Stimulated activated CD4-positive, alpha-beta T cell treated with anti-CD3 and anti-CD28 coated beads, Interleukin-15, amount 100 ng/mL, for 24 hours (primary cell): ENCODE data around the gene AGPAT1.
"Not testable (repeated sequence)": the region's sequence is repeated elsewhere in the genome, so short reads cannot be mapped to it uniquely, and the experiment has no call there.

ENCODE experiments used
- DNase-seq: peaks from one replicate; pipeline ENCODE4 v3.0.0-alpha.2; 2020

Gene AGPAT1, protein sequence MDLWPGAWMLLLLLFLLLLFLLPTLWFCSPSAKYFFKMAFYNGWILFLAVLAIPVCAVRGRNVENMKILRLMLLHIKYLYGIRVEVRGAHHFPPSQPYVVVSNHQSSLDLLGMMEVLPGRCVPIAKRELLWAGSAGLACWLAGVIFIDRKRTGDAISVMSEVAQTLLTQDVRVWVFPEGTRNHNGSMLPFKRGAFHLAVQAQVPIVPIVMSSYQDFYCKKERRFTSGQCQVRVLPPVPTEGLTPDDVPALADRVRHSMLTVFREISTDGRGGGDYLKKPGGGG

DNA sequence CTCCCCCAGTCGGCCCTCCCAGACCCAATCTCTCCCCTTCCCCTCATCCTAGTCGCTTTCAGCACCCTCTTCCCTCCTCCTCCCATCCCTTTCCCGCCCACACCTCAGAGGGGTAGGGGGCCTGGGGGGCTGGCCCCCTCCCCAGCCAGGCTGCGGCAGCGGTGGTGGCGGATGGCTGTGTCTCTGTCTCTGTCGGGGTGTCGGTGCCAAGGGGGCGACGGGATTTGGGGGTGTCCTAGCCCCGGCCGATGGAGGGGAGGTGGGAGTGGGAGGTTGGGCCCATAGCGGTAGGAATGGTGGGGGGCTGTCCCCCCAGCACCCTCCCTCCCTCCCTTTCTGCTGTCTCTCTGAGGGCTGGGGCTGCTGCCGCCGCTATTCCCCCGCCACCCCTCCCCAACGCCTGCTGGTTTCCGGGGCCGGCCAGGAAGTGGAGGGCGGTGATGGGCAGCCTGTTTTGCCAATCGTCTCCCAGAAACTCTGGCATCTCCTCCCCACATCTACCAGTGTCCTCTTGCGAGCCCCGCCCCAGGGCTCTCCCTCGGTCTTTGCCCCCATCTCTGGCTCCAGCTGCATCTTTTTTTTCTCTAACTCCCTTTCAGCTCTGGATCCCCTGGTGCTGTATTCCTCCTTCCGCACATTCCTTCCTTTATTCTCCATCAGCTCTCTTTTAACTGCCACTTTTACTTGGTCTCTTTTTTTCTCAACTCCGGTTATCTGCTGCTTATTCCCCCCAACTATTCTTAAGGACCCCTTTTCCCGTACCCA, at the start of gene AGPAT1:
AGPAT1 (minus strand) TSS at position 374 of the 765 bp plus-strand sequence. CDS start 4,588 bp downstream, outside the sequence.
- DNase-seq, result peak; percentile 98

DNA sequence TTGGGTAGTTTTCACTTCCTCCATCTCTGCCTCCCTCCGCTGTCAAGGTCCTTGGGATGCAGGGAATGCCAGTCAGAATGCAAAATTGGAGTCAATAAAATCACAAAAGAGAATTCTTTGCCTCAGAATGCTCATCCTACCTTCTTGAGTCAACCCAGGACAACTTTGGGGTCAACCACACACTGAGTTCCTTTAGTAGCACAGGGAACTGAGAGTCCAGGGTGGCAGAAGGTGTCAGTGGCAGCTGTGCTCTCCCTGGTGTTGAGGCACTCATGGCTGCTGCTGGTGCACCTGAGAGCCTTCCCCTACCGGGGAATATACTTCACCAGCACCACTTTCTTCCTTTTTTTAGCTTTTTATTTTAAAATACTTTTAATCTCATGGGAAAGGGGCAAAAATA, 48.8 kb upstream of the AGPAT1 start:
- no peak for DNase-seq

DNA sequence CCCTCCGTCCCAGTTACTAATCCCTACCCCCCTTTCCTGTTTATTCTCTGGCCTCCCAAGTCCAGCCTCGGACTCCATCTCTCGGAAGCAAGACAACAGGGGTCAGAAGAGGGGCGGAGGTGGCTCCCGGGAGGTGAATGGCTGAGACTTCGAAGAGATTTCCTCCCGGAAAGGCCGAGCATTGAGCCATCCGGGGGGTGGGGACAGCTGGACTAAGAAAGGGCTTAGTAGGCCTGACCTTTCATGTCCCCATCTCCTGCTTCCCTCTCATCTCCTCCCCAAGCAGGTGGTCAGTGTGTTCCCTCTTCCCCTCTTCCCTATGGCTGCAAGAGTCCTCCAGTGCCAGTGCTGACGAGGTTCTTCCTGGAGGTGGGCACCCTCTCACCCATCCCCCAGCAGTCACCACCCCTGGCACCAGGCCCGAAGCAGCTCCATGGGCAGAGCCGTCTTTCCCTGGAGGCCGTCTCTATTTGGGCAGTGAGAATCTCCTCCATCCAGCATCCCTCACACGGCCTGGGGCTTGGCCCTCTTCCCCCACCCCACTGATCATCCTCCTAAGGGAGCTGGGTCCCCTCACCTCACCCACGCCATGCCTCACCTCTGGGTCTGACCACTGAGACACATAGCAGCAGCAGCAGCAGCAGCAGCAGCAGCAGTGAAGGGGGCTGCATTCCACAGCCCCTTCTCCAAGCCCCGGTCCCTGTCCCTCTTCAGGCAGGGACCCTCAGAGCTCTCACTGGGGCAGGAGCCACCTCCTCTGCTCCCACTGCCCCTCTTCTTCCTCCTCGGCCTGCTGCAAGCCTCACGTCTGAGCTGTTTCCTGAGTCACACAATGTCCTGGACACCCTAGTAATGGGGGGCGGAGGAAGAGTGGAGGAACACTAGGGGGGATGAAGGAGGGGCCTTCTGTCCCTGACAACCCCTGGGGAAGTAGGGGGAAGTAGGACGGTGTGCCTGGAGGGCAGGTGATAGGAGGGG, 47.7 kb upstream of the AGPAT1 start, which contains the start of gene NOTCH4:
NOTCH4 (minus strand) TSS at position 810 of the 978 bp plus-strand sequence; CDS start at position 671, 139 bp downstream.
- no peak for DNase-seq

DNA sequence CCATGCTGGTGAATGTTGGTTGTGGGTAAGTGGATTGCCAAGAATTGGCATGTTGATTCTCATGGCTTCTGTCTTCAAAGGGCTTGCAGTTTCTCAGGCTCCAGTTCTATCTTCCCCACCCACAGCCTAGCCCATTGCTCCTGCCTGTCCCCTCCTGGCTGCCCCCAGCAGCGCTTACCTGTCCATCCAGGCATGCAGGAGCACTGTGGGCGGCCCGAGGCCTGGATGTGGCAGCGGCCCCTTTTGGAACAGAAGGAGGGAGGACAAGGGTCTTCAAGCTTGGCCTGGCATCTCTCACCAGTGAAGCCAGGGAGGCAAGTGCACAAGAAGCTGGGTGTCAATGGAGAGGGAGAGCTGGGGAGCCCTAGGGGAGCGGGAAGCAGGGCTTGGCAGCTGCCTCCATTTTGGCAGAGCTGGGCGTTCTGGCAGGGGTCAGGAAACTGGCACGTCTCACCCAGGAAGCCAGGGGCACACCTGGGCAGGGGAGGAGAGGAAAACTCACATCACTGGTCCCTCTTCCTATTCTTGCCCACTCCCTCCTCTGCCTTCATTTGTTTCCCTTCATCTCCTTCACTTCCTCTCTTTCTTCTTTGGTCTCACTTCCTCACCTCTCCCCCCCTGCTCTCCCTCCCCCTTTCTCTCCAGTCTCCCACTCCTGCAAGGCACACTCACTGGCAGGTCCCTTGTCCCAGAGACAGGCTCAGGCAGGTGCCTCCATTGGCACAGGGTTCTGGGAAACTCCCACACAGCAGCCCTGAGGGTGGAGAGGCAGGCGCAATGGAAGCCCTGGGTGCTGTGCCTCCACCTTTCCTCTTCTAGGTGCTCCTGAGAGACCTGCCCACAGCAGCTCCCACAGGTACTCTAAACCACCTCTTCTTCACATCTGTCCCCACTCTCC, 46.7 kb upstream of the AGPAT1 start:
- no peak for DNase-seq

DNA sequence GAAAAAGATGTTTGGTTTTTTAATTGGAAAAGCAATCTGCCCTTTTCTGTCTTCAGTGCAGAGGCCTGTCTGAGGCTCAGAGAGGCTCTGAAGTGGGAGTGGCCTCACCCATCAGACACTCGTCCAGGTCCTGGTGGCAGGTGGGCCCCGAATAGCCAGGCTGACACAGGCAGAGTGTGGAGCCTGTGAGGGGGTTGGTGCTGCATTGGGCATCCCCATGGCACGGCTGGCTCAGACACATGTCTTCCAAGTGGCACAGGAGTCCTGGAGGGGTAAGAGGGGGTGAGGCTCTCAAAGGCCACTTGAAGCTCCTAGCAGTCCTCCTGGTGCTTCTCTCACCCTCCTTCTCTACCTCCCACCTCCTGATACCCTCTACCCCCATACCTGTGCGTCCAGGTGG, 44.1 kb upstream of the AGPAT1 start:
- no peak for DNase-seq

DNA sequence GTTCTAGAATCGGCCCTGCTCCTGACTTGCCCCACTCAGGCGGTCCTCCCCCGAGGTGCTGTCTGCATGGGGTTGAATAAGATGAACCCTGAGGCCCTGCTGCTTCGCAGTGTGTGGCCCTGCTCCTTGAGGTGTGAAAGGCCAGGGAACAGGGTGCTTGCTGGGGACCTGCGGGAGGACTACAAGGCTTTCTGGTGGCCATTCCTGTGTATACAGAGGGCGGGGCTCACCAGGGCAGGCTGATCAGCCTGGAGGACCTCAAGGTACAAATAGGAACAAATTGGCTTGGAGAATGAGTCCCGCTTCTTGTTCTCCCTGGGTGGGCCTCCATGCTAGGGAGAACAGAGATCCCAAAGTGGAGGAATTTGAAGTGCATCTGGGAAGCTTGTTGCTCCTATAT, 42.3 kb upstream of the AGPAT1 start:
- DNase-seq, result no peak

DNA sequence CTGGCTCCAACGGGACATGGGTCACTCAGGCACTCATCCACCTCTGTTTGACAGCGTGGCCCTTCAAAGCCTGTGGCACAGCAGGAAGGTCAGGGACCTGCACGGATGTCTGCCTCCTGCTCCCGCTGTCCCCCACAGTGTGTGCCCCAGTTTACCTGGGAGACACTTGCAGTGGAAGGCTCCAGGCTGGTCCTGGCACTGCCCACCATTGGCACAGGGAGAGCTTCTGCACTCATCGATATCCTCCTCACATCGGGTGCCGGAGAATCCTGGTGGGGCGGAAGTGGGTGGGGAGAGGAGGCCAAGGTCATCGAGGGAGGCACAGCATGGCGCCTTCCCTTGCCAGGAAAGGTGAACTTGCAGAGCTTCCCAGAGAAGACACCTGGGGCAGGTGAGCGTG, 41.1 kb upstream of the AGPAT1 start:
- no peak for DNase-seq

DNA sequence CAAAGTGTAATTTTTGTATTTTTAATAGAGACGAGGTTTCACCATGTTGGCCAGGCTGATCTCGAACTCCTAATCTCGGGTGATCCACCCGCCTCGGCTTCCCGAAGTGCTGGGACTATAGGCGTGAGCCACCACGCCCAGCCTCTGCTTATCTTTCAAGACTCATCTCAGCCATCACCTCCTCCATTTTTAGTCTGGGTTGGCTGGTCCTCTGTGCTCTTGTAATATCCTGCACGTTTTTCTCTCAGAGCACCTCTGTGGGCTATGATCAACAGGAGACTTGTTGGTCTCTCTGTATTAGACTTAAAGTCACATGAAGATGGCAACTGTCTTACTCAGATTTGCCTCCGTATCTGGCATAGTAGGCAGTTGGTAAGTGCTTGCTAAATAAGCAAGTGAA, 40.4 kb upstream of the AGPAT1 start:
- DNase-seq, result no peak

DNA sequence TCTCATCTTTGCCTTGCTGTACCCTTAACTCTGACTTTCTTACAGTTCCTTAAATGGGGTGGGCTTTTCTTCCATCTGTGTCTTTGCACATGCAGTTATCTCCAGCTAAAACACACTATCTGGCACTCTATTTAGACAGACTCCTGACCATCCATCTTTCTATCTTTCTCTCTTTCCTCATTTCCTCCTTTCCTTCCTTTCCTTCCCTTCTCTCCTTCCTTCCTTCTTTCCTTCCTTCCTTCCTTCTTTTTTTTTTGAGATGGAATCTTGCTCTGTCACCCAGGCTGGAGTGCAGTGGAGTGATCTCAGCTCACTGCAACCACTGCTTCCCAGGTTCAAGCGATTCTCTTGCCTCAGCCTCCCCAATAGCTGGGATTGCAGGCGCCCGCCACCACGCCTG, 39.7 kb upstream of the AGPAT1 start:
- DNase-seq, result no peak

DNA sequence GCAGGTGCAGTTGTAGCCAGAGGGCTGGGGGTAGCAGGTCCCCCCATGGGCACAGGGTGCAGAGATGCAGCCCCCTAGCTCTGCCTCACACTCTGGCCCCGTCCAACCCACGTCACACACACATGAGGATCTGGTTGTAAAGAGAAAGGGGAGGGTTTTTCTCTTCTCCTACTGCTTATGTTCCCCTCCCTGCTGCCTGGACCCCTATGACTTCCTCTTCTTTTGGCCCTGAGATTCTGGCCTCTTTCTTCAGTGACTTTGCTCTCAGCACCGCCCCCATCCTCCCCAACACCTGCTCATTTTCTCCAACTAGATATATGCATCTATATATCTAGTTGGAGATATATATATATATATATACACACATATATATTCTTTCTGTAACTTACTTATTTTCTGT, 38.2 kb upstream of the AGPAT1 start:
- no peak for DNase-seq

DNA sequence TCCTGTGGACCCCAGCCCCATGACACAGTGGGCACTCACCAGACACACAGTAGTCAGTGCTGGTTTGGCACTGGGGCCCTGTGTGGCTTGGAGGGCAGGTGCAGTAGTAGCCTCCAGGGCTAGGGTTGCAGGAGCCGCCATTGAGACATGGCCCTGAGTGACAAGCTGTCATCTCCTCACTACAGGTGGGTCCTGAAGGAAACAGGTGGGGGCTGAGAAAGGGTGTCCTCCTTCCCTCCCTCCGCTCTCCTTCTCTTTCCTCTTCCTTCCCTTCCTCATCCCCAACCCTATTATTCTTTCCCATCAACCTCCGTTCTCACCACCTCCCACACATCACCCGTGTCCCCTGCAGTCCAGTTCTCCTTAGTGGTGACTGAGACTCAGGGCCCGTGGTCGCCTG, 37.8 kb upstream of the AGPAT1 start:
- no peak for DNase-seq

DNA sequence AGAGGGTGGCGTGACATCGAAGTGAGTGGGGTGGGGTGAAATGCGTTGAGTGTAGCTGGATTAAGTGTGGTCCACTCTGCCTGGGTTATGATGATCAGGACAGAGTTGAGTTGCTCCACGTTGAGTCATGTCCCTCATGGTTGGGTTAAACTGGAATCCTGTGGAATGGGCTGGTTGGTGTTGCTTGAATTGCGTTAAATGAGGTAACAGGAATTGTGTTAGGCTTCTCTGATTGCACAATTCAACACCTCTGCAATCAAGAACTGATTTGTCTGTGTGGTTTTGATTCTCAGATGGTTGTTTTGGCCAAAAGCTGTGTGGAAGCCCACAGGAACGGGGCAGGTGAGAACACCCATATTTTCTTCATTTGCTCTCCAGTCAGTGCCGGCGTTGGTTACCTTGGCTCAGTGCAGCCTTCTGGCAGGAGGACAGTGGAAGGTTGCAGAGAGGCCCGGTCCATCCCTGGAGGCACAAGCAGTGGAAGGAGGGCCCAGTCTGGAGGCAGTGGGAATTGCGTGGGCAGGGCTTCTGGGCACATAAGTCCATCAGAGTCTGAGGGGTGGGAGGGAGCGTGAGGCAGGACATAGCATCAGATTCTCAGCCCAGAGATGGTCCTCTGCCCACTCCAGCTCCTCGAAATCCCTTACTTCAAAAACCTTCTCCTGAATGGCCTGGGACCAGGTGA, 36.3 kb upstream of the AGPAT1 start:
- DNase-seq, result no peak

DNA sequence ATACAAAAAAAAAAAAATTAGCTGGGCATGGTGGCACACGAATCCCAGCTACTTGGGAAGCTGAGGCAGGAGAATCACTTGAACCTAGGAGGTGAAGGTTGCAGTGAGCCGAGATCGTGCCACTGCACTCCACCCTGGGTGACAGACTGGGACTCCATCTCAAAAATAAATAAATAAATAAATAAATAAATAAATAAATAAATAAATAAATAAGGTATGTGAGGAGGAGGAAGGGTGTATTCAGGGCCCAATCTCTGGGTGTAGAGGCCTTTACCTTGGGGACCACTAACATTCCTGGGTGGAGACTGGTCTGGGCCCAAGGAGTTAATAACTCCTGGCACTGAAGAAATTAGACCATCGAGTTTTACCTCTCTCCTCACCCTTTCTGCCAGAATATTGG, 35.5 kb upstream of the AGPAT1 start:
- not testable (repeated sequence) for DNase-seq

DNA sequence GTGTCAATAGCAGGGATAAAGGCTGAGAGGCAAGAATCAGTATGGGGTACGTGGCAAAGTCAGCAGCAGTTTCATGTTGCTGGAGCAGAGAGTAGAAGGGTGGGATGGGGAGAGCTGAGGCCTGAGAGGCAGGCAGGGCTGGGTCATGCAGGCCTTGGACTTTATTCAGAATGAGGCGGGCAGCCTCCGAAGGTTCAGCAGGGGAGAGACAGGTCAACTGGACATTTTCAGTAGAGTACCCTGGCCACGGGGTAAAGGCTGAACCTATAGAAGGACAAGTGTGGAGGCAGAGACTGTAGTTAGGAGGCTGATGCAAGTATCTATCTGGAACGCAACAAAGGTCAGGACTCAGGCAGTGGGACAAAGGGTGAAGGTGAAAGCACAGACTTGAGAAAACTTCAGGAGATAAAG, 34.3 kb upstream of the AGPAT1 start:
- DNase-seq, result no peak

DNA sequence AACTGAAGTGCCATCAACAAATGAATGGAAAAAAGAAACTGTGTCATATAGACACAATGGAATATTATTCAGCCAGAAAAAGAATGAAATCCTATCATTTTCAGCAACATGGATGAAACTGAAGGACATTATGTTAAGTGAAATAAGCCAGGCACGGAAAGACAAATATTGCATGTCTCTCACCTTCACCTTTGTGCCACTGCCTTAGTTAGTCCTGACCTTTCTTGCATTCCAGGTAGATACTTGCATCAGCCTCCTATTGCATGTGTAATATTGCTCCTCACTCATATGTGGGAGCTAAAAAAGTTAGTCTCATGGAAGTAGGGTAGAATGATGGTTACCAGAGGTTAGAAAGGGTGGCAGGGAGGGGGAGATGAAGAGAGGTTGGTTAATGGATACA, 33.1 kb upstream of the AGPAT1 start:
- DNase-seq, result no peak

DNA sequence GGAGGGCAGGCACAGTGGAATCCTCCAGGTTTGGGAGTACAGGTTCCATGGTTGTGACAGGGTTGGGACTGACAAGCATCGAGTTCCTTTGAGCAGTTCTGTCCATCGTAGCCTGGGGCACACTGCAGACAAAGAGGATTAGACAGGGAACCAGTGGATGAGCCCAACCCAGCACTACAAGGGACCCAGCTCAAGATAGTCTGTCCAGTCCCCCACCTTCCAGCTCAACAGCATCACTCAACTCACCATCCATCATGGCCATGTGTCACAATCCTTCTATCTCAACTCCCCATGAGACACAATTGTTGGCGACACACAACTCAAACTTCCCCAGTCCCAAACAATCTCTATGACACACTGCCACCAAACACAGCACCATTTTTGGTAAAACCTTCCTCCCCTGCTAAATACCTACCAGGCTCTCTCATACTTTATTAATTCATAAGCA, 28.4 kb upstream of the AGPAT1 start:
- DNase-seq, result no peak

DNA sequence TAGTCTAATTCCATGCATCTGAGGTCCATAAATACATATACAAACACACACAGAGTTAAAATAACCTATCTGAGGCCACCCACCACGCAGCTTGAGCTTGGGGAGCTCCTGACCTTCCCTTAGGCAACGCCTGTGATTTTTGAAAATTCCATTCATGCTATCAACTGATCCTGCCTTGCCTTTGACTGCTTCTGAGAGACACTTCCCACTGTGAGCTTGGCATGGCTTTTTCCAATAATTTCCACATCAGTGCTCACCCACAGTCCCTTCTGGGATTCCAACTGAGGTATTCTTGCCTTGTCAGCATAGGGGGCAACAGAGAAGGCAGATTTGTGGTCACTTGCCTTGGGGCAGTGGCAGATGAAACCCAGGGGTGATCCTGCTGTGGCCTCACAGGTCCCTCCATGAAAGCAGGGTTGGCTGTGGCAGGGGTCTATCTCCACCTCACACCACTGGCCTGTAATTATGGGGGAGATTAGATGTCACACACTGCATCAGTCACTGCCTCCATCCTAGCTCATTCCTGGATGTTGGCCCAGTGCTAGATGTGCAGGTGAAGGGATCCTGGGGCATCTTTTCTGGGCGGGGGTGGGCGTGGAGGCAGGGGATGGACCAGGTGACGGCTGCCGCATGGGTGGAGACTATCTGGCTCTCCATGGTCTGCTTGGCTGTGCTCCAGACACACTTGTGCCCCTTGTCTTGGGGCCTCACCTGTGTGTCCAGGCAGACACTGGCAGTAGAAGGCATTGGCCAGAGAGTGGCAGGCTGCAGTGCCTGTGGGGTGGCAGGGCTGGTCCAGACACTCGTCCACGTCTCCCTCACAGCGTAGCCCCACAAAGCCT, 27.8 kb upstream of the AGPAT1 start:
- DNase-seq, result no peak

DNA sequence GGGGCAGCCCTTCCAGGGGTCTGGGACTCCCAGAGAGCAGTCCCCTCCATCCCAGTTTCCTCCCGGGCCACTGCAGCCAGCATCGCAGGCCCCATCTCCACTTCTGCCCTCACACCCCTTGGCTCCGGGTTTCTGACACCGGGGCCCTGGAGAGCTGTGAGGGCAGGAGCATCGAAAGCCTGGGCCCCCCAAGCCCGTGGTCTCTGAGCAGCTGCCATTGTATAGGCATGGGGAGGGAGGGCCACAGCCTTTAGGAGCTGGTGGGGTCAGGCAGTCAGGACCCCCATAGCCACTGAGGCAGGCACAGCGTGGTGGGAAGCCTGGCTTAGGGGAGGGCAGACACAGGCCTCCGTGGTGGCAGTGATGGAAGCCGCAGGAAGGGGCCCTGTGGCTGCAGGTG, 26.3 kb upstream of the AGPAT1 start:
- DNase-seq, result no peak

DNA sequence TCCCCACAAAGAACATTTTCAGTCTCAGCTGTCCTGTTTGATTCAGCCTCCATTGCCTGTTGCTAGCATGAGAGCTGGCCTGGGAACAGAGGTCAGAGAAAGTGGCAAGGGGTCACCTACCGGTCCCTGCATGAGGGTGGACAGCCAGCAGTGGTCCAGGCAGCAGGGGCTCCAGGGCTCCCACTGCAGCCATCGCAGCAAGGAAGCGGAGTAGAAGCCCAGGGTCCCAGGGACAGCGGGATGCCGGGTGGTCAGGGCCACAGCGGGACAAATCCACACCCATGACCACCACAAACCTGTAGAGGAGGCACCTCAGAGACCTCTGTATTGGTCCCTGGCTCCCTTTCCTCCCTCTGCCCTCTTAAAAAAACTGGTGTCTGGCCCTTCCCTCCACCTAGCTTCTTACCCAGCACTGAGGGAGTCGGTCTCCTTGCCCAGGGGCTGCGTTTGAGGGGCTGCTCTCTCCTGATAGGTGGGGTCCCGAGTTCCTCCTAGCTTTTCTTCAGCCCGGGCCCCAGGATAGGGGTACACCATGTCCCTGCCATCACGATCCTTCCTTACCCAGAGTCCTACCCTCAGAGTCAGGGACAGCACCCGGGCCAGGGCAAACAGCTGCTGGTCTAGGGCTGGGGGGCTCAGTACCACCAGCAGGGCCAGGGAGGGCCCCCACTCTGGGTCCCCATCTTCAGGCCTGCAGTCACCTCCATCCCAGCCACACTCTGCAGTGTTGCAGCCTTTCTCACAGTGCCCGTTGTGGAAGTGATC, 25.0 kb upstream of the AGPAT1 start:
- DNase-seq, result no peak

DNA sequence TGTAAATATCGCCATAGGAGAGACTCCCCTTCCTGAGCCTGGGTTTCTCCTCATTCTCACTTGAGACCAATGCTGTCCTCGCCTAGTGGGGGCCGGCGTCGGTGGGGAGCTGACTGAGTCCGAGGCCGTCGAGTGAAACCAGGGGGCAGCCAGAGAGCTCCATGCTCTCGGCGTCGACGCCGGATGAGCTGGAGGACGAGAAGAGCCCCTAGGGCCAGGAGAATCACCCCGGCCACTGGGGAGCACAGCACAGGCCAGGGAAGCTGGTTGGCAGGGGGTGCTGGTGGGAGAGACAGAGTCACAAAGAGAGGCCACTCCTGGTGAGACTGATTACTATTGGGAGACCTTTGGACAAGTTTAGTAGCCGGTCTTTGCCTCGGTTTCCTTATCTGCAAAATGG, 23.0 kb upstream of the AGPAT1 start:
- no peak for DNase-seq
